NB4 (cell line): ENCODE results near the gene NHLRC2.

ENCODE experiments used
- DNase-seq: peaks from one replicate; pipeline ENCODE4 v3.0.0; 2010; ENCODE audit warnings: low read depth
- H3K4me3 ChIP-seq: one replicate; pipeline ENCODE4 v1.5.1; 2011; ENCODE audit warnings: mild to moderate bottlenecking, low read depth, low read length, moderate library complexity
- CTCF ChIP-seq: IDR thresholded peaks from one replicate; pipeline ENCODE4 v1.5.1; 2012; ENCODE audit warnings: low read depth, low read length
- MAX ChIP-seq: IDR thresholded peaks from 2 replicates; pipeline ENCODE4 v1.6.1; 2011; ENCODE audit warnings: low read depth, low read length
- MYC ChIP-seq: IDR thresholded peaks from 2 replicates; pipeline ENCODE4 v1.6.1; 2011; ENCODE audit warnings: low read depth, low read length
- POLR2A ChIP-seq: IDR thresholded peaks from 2 replicates; pipeline ENCODE4 v1.6.1; 2011; ENCODE audit warnings: mild to moderate bottlenecking; ENCODE audit not compliant: insufficient read length; ENCODE audit errors: extremely low read depth

NHLRC2 gene

DNA sequence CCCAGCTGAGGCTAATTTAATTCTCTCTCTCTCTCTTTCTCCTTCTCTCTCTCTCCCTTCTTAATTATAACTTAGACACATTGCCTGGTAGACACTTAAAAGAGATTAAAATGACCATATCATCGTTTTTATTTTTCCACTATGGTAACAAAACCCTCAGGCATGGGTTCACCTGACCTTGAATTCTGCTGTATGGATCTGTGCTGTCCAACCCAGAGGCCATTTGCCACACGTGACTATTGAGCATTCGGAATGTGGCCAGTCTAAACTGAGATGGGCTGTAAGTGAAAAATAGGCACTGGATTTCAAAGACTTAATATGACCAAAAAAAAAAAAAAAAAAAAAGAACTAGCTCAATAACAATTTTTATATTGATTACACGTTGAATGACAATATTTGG lies 93.6 kb downstream of the NHLRC2 start:
- no peak for DNase-seq
- no peak overlapping the region for H3K4me3 ChIP-seq
- TF ChIP-seq MAX (no peak), MYC (no peak), POLR2A (no peak), CTCF (no peak)

DNA sequence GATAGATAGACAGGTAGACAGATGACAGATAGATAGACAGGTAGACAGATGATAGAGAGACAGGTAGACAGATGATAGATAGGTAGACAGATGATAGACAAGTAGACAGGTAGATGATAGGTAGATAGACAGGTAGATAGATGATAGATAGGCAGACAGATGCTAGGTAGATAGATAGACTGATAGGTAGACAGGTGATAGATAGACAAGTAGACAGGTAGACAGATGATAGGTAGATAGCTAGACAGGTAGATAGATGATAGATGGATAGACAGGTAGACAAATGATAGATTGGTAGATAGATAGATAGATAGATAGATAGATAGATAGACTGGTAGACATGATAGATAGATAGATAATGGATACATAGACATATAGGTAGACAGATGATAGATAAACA lies 95.8 kb downstream of the NHLRC2 start:
- no peak for DNase-seq
- no peak for TF ChIP-seq MAX
- no peak overlapping the region for H3K4me3 ChIP-seq

- TF ChIP-seq CTCF (no peak), MAX (no peak), MYC (no peak; the same call in 1 of the 2 replicates)
- no peak overlapping the region for H3K4me3 ChIP-seq
- peak; percentile 73 for DNase-seq
Observed at GRCh38 chr10:113953505-113954272, 99.2 kb downstream of the NHLRC2 start.

GRCh38 chr10:113954409-113954808 lies 99.9 kb downstream of the NHLRC2 start:
- no peak for DNase-seq
- TF ChIP-seq POLR2A (no peak), CTCF (no peak), MYC (no peak)
- no peak overlapping the region for H3K4me3 ChIP-seq

- no peak for DNase-seq
- no peak for TF ChIP-seq MAX
- TF ChIP-seq MYC: no peak
- no peak for TF ChIP-seq CTCF
- no peak for TF ChIP-seq POLR2A
- no peak overlapping the region for H3K4me3 ChIP-seq
Observed at GRCh38 chr10:113957013-113957412, 102.6 kb downstream of the NHLRC2 start.

DNA sequence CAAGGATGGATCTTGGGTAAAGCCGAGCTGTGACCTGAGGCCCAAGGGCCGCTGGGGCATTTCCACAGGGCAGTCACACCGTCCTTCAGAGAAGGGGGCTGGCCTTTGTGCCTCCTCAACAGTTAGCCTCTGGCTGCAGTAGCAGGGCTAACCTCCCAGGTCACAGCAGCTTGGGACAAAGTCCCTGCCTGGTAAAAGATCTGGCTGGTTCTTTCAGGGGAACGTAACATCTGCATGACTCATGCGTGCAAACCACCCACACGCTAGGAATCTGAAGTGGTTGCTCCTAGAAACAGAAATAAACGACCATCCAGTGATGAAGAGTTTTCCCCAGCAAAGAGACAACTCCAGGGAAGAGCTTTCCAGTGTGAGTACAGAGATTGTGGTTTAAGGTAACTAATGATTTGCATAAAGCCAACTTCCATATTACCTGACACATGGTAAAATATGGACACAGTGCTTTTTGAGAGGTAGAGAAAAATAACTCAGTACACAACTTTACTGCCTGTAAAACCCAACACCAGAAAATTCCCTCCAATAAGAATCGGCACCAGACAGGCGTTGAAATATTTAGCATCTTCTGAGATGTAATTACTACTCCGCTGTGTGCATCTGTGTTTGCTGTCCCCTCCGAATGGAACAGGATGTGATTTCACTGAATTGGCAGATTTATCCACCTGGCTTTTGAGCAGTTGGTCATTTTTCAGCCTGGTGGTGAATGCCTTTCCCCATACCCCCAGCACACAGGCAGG lies 104.3 kb downstream of the NHLRC2 start:
- no peak for TF ChIP-seq MYC
- no peak for TF ChIP-seq MAX
- TF ChIP-seq POLR2A: no peak
- no peak for TF ChIP-seq CTCF
- DNase-seq: peak; percentile 77
- H3K4me3 ChIP-seq: no peak overlapping the region
